Measurements from ENCODE around the gene HDAC8. TPM values are rescaled to one million over a fixed set of nuclear protein-coding genes. Genes with fewer than 3 reads are reported as not detected.

HDAC8 gene
- total RNA-seq, 1 experiment from 2014 or later = 16.7 TPM

GRCh38 chrX:72316408-72317110, 256.1 kb downstream of the HDAC8 start:
- Histone ChIP-seq H3K4me3 (ENCODE audit: insufficient read depth, low read depth, low read length) (no peak overlapping the region), H3K36me3 (replicated peaks; ENCODE audit: control insufficient read depth, insufficient read depth, low read length) (no peaks in the 10 kb centered on the region), H3K27me3 (ENCODE audit: control insufficient read depth, insufficient read depth, low read length) (peaks cover 5% of the 10 kb centered on the region)
- DNase-seq = peak; percentile 57

- DNase-seq = no peak
- H3K36me3 ChIP-seq (replicated peaks; ENCODE audit: control insufficient read depth, insufficient read depth, low read length) = no peaks in the 10 kb centered on the region
- H3K27me3 ChIP-seq (ENCODE audit: control insufficient read depth, insufficient read depth, low read length) = peaks cover 10% of the 10 kb centered on the region
- H3K4me3 ChIP-seq (ENCODE audit: insufficient read depth, low read depth, low read length) = no peak overlapping the region
Measured at GRCh38 chrX:72314881-72315280, 257.8 kb downstream of the HDAC8 start.

- no peak for DNase-seq
- H3K27me3 ChIP-seq (ENCODE audit: control insufficient read depth, insufficient read depth, low read length) = peaks cover 19% of the 10 kb centered on the region
- H3K36me3 ChIP-seq (replicated peaks; ENCODE audit: control insufficient read depth, insufficient read depth, low read length) = no peaks in the 10 kb centered on the region
- H3K4me3 ChIP-seq (ENCODE audit: insufficient read depth, low read depth, low read length) = no peak overlapping the region
Measured at GRCh38 chrX:72313707-72314641, 258.7 kb downstream of the HDAC8 start.

- H3K4me3 ChIP-seq (ENCODE audit: insufficient read depth, low read depth, low read length) = no peak overlapping the region
Measured at GRCh38 chrX:72312311-72312940, 260.2 kb downstream of the HDAC8 start.

GRCh38 chrX:72309297-72310071, 263.2 kb downstream of the HDAC8 start:
- Histone ChIP-seq H3K27me3 (ENCODE audit: control insufficient read depth, insufficient read depth, low read length) (peaks cover 62% of the 10 kb centered on the region), H3K36me3 (replicated peaks; ENCODE audit: control insufficient read depth, insufficient read depth, low read length) (no peaks in the 10 kb centered on the region), H3K4me3 (ENCODE audit: insufficient read depth, low read depth, low read length) (peak overlapping the region; percentile 29)
- DNase-seq = no peak

More at GRCh38 chrX:72312311-72312940, 260.2 kb downstream of the HDAC8 start:
- DNase-seq = no peak
- Histone ChIP-seq H3K27me3 (ENCODE audit: control insufficient read depth, insufficient read depth, low read length) (peaks cover 34% of the 10 kb centered on the region), H3K36me3 (replicated peaks; ENCODE audit: control insufficient read depth, insufficient read depth, low read length) (no peaks in the 10 kb centered on the region)

GRCh38 chrX:72308566-72309296, 263.9 kb downstream of the HDAC8 start:
- Histone ChIP-seq H3K4me3 (ENCODE audit: insufficient read depth, low read depth, low read length) (peak overlapping the region; percentile 29), H3K36me3 (replicated peaks; ENCODE audit: control insufficient read depth, insufficient read depth, low read length) (no peaks in the 10 kb centered on the region), H3K27me3 (ENCODE audit: control insufficient read depth, insufficient read depth, low read length) (peaks cover 67% of the 10 kb centered on the region)
- DNase-seq = peak; percentile 83

- Histone ChIP-seq H3K36me3 (replicated peaks; ENCODE audit: control insufficient read depth, insufficient read depth, low read length) (no peaks in the 10 kb centered on the region), H3K4me3 (ENCODE audit: insufficient read depth, low read depth, low read length) (peak overlapping the region; percentile 16; the same call in 1 of the 2 replicates), H3K27me3 (ENCODE audit: control insufficient read depth, insufficient read depth, low read length) (peaks cover 70% of the 10 kb centered on the region)
- no peak for DNase-seq
Measured at GRCh38 chrX:72308209-72308565, 264.5 kb downstream of the HDAC8 start.

GRCh38 chrX:72307646-72308051, 265.0 kb downstream of the HDAC8 start:
- Histone ChIP-seq H3K27me3 (ENCODE audit: control insufficient read depth, insufficient read depth, low read length) (peaks cover 75% of the 10 kb centered on the region), H3K36me3 (replicated peaks; ENCODE audit: control insufficient read depth, insufficient read depth, low read length) (no peaks in the 10 kb centered on the region), H3K4me3 (ENCODE audit: insufficient read depth, low read depth, low read length) (peak overlapping the region; percentile 45; the same call in 1 of the 2 replicates)
- DNase-seq = no peak

GRCh38 chrX:72306851-72307645, 265.6 kb downstream of the HDAC8 start:
- DNase-seq = peak; percentile 75
- Histone ChIP-seq H3K36me3 (replicated peaks; ENCODE audit: control insufficient read depth, insufficient read depth, low read length) (no peaks in the 10 kb centered on the region), H3K27me3 (ENCODE audit: control insufficient read depth, insufficient read depth, low read length) (peaks cover 81% of the 10 kb centered on the region), H3K4me3 (ENCODE audit: insufficient read depth, low read depth, low read length) (peak overlapping the region; percentile 45)

GRCh38 chrX:72306085-72306801, 266.4 kb downstream of the HDAC8 start:
- DNase-seq = peak; percentile 69
- Histone ChIP-seq H3K36me3 (replicated peaks; ENCODE audit: control insufficient read depth, insufficient read depth, low read length) (no peaks in the 10 kb centered on the region), H3K4me3 (ENCODE audit: insufficient read depth, low read depth, low read length) (peak overlapping the region; percentile 45), H3K27me3 (ENCODE audit: control insufficient read depth, insufficient read depth, low read length) (peaks cover 83% of the 10 kb centered on the region)

GRCh38 chrX:72305286-72306084, 267.2 kb downstream of the HDAC8 start, which contains the start of gene CITED1:
Gene CITED1, minus strand, starts transcription at chrX:72305914. Its CDS starts 3,045 bp downstream, at chrX:72302869.
- peak within 1 kb of the TSS; percentile 45 for H3K4me3 ChIP-seq (ENCODE audit: insufficient read depth, low read depth, low read length)
- no peaks in the 10 kb centered on the region for H3K36me3 ChIP-seq (replicated peaks; ENCODE audit: control insufficient read depth, insufficient read depth, low read length)
- DNase-seq = peak; percentile 69
- H3K27me3 ChIP-seq (ENCODE audit: control insufficient read depth, insufficient read depth, low read length) = peaks cover 84% of the 10 kb centered on the region

GRCh38 chrX:72304877-72305276, 267.8 kb downstream of the HDAC8 start:
- DNase-seq = peak; percentile 75
- H3K36me3 ChIP-seq (replicated peaks; ENCODE audit: control insufficient read depth, insufficient read depth, low read length) = no peaks in the 10 kb centered on the region
- peak overlapping the region; percentile 36; the same call in 1 of the 2 replicates for H3K4me3 ChIP-seq (ENCODE audit: insufficient read depth, low read depth, low read length)
- peaks cover 80% of the 10 kb centered on the region for H3K27me3 ChIP-seq (ENCODE audit: control insufficient read depth, insufficient read depth, low read length)
